Endothelial cell of umbilical vein (primary cell): ENCODE data around the gene EPN1.

Experiments used
- POLR2AphosphoS5 ChIP-seq: IDR thresholded peaks from 2 replicates; pipeline ENCODE4 v1.6.1; 2012; ENCODE audit warnings: low read depth, mild to moderate bottlenecking, control low read depth, low read length, moderate library complexity; ENCODE audit not compliant: insufficient read depth
- TF ChIP-seq, protein P1 (sequence below), 2 donors: IDR thresholded peaks; 1 replicate in 1 of 2; 2 replicates in 1 of 2; pipeline ENCODE4 v1.5.1; 2011; ENCODE audit warnings: low read length in 2 of 2, mild to moderate bottlenecking in 2 of 2, moderate library complexity in 2 of 2, control low read depth in 1 of 2, inconsistent platforms in 1 of 2, low read depth in 1 of 2; ENCODE audit not compliant: insufficient read depth in 1 of 2; ENCODE audit errors: extremely low read depth in 1 of 2

DNA sequence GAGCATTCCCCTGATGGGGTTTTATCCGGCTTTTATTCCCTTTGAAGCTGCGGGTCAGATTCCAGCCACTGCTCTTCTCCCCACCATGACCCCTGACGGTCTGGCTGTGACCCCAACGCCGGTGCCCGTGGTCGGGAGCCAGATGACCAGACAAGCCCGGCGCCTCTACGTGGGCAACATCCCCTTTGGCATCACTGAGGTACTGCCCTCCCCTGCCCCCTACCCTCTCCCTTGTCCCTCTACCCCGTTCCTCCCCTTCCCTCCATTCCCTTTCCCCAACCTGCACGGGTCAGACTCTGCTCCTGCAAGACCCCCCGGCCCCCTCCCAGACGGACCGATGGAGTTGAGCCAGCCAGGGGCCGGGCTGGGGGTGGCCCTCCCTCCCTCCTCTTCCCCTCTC is 14.0 kb upstream of the EPN1 start:
- no peak for TF ChIP-seq POLR2AphosphoS5
- TF ChIP-seq, protein P1, sequence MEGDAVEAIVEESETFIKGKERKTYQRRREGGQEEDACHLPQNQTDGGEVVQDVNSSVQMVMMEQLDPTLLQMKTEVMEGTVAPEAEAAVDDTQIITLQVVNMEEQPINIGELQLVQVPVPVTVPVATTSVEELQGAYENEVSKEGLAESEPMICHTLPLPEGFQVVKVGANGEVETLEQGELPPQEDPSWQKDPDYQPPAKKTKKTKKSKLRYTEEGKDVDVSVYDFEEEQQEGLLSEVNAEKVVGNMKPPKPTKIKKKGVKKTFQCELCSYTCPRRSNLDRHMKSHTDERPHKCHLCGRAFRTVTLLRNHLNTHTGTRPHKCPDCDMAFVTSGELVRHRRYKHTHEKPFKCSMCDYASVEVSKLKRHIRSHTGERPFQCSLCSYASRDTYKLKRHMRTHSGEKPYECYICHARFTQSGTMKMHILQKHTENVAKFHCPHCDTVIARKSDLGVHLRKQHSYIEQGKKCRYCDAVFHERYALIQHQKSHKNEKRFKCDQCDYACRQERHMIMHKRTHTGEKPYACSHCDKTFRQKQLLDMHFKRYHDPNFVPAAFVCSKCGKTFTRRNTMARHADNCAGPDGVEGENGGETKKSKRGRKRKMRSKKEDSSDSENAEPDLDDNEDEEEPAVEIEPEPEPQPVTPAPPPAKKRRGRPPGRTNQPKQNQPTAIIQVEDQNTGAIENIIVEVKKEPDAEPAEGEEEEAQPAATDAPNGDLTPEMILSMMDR (IDR thresholded peaks at IDR 0.05; ENCODE audit: extremely low read depth in 1 of 2, insufficient read depth in 1 of 2, low read depth in 1 of 2, low read length in 2 of 2): no peak
